ENCODE measurements around the gene PRPH.
A peak's percentile ranks its signal among the peaks of the same experiment; 100 is the strongest.
"Not testable (repeated sequence)": the region's sequence is repeated elsewhere in the genome, so short reads cannot be mapped to it uniquely, and the experiment has no call there.

Gene PRPH

DNA sequence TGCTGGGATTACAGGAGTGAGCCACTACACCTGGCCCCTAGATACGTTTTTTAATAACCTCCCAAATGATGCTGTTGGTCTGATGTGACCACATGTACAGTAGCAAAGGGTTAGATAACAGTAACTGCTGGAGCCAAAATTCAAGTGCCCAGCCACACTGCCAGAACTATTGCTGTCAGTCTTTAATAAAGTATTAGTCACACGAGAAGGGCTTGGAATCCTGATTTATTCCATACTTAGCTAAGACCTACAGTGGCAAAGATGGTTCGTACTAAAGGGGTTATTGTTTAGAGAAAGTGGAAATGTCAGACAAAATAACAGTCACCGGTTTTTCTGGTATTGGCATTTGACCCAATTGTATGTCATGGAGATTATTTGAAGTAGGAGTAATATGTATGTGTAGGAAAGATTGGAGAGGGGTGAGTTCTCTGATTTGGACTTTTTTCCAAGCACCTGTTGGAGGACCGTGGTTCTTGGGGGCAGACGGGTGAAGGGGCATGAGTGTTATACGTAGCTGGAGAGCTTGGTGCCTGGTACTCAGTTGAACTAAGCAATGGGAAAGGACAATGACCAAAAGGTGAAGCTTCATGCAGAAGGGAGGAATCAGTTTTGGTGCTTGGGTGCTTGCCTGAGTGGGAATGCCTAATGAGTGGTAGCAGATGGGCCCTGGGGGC is 20.4 kb upstream of the PRPH start:
- no peak for DNase-seq (ENCODE audit: low read depth, low spot score)
- H3K27ac ChIP-seq: no peak overlapping the region

DNA sequence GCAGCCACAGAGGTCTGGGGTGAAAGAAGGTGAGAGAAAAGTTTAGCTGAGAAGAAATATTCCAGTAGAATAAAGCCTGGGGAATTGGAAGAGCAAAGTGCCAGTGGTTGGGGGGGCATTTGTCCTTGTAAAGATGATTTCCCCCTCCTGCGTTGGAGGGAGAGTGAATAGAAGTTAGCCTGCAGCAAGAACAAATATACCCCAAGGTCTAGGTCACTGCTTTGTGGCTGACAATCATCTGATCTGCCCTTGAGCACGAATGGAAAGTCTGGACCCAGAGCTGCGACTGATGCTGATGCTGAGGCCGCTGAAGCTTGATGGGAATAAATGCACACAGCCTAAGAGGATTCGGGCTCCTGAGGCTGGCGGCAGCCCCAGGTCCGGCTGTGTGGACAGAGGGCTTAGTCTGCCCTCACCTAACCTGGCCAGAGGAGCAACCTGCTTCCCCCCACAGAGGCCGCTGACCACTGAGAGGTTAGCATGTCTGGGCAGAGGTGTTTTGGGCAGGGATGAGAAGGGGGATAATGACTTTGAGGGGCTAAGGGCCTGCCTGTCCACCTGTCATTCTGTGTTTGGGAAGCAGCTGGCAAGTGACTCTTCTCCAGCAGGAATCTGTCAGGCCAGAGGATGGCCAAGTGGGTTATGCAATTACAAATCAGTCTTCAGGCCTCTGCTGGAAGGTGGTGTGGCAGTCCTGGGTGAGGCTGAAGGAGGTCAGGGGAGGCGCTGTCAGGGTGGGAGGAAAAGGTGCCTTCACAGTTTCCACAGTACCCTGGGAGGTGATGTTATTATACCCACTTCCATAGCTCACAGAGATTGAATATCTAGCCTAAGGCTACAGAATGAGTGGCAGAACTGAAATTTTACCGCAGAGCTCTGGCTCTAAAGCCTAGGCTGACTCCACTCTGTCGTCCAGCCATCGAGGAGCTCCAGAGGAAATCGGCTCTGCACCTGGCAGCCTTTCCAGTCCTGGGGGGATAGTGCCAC is 18.4 kb upstream of the PRPH start:
- no peak for DNase-seq (ENCODE audit: low read depth, low spot score)
- H3K27ac ChIP-seq: peak overlapping the region; percentile 2

DNA sequence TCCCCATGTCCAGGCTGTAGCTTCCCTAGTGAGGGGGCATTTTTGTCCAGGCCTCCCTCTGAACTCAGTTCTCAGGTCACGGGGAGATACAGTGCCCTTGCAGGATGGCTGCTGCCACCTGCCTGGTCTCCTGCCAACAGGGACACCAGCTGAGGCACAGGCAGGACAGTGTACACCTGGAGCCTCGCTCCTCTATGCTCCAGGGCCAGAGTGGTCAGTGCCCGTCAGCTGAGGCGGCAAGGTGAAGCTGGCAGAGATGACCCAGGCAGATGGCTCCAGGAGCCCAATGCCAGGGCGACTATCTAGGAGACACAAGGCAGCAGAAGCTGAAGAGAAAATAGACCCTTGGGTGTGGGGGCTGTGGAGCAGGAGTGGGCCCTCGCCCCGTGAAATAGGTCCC is 17.5 kb upstream of the PRPH start:
- DNase-seq (ENCODE audit: low read depth, low spot score): no peak
- no peak overlapping the region for H3K27ac ChIP-seq

DNA sequence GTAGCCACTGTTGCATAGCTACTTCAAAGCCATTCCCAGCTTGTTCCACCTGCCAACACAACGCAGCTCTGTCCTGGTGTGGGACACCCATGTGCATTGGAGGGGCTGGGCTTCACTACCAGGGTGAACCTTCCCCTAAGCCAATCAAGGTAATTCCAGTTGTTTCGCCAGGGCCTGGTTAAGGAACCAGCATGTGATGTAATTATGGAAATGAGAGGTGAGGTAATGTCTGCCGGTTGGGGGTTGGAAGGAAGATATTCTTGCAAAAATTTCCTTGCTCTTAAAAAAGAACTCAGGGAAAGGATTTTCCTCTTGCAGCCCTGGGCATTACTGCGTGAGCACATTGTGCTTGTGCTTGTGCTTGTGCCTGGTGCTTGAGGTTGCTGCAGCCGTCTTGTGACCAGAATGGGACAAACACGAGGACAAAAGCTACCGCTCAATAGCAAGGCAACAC is 15.2 kb upstream of the PRPH start:
- no peak for DNase-seq (ENCODE audit: low read depth, low spot score)
- H3K27ac ChIP-seq: no peak overlapping the region

DNA sequence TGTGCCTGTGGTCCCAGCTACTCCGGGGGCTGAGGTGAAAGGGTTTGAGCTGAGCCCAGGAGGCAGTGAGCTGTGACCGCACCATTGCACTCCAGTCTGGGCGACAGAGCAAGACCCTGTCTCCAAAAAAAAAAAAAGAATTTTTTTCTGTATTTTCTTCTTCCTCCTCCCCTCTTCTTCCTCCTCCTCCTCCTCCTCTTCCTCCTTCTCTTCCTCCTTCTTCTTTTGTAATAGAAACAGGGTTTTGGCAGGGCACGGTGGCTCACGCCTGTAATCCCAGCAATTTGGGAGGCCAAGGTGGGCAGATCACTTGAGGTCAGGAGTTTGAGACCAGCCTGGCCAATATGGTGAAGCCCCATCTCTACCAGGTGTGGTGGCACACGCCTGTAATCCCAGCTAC is 14.4 kb upstream of the PRPH start:
- DNase-seq (ENCODE audit: low read depth, low spot score); H3K27ac ChIP-seq: not testable (repeated sequence)

DNA sequence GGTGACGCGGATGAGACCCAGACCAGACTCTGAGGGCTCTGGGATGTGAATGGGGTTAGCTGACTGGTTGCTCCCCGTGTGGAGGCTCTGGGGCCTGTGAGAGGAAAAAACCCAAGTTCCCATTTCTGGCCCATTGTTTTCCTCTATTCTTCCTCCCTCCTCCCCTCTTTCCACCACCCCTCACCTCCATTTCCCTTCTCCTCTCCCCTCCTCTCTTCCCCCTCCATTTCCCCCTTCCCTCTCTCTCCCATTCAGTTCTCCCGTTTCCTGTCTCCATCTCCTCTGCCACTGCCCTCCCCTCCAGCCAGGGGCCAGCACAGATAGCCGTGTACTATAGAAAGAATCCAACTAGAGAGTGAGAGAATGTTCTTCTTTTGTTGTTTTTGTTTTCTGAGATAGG is 12.6 kb upstream of the PRPH start:
- H3K27ac ChIP-seq: no peak overlapping the region
- DNase-seq (ENCODE audit: low read depth, low spot score): no peak

DNA sequence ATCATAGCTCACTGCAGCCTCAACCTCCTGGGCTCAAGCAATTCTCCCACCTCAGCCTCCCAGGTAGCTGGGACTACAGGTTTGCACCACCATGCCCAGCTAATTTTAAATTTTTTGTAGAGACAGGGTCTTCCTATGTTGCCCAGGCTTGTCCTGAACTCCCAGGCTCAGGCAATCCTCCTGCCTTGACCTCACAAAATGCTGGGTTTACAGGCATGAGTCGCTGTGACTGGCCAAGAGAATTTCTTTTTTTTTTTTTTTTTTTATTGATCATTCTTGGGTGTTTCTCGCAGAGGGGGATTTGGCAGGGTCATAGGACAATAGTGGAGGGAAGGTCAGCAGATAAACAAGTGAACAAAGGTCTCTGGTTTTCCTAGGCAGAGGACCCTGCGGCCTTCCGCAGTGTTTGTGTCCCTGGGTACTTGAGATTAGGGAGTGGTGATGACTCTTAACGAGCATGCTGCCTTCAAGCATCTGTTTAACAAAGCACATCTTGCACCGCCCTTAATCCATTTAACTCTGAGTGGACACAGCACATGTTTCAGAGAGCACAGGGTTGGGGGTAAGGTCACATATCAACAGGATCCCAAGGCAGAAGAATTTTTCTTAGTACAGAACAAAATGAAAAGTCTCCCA is 12.1 kb upstream of the PRPH start:
- DNase-seq (ENCODE audit: low read depth, low spot score): not testable (repeated sequence)

DNA sequence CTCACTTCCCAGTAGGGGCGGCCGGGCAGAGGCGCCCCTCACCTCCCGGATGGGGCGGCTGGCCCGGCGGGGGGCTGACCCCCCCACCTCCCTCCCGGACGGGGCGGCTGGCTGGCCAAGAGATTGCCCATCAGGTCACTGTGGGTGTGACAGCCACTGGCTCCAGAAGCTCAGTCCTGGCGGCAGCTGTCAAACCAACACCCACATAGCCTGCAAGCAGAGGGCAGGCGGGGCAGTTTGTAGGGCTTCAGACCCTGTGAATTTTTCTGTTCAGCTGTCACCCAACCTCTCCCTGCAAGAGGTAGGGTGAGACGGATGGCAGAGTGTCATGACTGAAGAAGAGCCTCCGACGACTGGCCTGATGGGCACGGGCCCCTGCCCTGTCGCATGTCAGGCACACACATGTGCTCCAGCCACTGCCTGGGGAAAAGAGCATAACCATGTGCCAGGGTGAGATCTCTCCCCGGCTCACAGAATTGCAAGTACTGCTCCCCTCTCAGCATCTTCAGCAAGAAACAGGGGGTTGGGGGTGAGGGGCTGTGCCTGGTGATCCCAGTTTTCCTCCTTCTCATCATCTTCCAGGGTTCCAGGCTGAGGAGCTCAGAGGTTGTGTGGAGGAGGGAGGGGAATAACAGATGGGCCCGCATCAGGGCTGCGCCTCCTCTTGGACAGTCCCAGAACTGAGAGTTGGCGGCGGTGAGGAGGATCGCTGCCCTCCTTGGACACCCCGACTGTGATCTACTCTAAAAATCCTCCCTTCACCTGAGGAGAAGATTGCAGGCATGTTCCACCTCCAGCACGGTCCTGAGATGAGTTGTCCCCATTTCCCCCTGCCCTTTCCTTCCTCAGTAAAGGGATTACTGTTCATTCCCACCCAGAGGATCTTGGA is 11.2 kb upstream of the PRPH start:
- no peak overlapping the region for H3K27ac ChIP-seq
- DNase-seq (ENCODE audit: low read depth, low spot score): no peak

More for the DNA sequence above, 12.1 kb upstream of the PRPH start:
- not testable (repeated sequence) for H3K27ac ChIP-seq

DNA sequence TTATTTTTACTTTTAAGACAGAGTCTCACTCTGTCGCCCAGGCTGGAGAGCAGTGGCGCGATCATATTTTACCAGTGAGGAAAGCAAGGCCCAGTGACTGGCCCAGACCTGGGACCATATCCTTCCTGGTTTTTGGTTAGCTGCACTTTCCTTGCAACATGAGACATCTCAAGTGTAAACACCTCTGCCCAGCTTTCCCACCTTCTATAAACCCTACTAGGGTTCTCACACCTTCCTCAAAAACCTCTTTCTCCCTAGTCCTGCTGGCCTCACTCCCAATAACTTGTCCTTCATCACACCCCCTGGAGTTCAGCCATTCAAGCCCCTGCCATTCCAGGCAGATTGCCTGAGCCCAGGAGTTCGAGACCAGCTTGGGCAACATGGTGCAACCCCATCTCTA is 10.3 kb upstream of the PRPH start:
- no peak for DNase-seq (ENCODE audit: low read depth, low spot score)
- no peak overlapping the region for H3K27ac ChIP-seq

DNA sequence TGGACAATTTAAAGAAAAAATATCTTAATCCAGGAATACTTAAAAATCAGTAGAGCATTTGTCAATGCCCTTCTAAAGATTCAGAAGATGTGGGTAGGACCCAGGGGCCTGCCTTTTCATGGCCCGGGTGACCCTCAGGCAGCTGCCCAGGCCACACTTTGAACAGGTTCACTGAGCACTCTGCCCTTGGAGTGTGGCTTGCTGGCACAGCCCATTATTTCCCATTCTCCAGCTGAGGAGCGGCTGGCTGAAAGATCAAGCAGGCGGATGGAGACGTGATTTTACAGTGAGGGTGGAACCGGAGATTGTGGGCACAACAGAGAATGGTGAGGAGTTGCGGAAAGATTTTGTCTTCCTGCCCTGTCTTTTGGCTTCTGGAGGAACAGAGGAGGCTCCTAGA is 7.1 kb upstream of the PRPH start:
- DNase-seq (ENCODE audit: low read depth, low spot score): no peak
- no peak overlapping the region for H3K27ac ChIP-seq

DNA sequence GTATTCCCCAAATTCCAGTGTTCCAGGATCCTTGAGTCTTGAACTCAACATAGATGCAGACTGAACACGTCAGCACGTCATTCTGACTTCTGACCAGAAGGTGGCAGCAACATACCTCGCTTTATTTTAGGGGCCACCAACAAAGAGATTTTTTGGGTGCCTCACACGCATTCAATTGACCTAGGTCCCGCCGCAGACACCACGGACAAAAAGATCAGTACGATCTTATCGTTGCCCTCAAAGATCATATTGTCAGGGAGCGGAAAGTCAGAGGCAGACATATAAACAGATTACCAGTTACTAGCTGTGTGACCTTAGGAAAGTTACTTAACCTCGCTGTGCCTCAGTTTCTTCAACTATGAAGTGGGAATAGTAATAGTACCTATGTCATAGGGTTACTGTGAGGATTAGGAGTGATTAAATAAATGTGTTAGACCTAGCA is 6.5 kb upstream of the PRPH start:
- no peak overlapping the region for H3K27ac ChIP-seq
- DNase-seq (ENCODE audit: low read depth, low spot score): no peak

DNA sequence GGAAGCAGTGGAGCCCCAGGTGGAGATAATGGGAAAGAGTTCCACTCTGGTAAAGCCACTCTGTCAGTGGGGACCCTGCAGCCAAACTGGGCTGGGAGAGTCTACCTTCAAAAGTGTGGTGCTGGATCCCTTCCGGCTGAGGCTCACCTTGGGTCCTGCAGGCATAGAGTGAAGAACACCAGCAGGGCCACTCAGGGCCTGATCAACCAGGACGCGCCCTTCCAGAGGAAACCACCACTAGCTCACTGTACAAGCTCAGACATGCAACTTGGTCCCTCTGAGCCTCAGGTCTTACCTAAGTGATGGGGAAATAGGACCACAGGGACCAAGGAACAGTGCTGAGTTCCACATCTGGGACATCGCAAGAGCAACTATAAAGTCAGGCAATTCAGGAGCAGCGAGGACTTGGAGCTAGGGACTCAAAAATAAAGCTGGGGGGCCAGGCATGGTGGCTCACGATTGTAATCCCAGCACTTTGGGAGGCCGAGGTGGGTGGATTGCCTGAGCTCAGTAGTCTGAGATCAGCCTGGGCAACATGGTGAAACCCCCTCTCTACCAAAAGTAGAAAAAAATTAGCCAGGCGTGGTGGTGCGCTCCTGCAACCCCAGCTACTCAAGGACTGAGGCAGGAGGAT is 5.9 kb upstream of the PRPH start:
- peak; percentile 39 for DNase-seq (ENCODE audit: low read depth, low spot score)
- H3K27ac ChIP-seq: no peak overlapping the region

DNA sequence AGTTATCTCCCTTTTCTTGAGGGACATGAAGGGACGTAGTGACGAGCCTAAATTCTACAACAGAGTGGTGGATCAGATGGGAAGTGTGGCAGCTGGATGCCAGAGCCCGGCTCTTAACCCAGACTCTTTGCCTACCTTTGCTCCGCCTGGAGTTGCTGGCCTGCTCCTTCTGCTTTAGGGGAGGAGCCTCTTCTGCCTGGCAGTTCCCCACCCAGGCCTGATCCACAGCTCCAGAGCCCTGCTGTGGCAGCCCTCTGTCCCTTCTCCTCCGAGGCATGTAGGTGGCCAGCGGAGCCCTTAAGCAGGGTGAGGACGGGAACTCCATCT is 2.3 kb upstream of the PRPH start:
- H3K27ac ChIP-seq: no peak overlapping the region

DNA sequence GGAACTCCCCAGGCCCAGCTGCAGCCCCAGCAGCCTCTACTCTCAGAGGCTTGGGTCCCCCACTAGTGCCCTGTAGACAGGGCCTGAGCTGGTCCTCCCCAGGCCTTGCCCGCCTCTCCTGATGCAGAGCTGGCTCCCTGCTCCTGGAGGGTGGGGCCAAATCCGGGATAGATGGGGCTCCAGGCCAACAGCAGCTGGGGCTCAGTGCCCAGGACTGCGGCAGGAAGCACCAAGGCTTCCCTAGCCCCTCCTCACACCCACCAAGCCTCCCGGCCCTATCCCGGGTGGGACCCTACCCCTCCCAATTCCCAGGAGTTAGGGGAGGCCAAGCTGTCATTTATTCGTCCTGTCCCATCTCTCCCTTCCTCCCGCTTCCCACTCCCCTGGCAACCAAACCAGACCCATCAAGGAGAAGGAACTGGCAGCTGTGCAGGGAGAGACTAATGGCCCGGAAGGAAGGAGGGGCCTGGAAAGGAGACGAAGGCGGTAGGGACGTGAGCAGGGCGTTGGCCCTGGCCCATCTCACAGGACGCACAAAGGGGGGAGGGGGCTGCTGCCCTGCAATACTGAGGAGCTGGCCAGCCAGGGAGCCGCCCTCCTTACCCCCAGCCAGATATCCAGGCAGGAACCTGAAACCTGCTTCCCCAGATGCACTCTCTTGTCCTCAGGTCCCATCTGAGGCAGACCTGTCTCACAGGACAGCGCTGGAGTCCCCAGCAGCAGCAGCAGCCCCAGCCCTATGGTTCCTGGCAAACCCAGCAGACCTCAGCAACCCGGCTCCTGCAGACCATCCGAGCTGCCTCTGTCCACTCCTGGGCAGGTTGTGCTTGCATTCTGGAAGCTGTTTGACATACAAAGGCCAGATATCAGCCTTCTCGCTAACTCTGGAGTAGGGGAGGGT is 1.6 kb upstream of the PRPH start:
- no peak overlapping the region for H3K27ac ChIP-seq
- DNase-seq (ENCODE audit: low read depth, low spot score): no peak

More for the DNA sequence above, 2.3 kb upstream of the PRPH start:
- DNase-seq (ENCODE audit: low read depth, low spot score): no peak

DNA sequence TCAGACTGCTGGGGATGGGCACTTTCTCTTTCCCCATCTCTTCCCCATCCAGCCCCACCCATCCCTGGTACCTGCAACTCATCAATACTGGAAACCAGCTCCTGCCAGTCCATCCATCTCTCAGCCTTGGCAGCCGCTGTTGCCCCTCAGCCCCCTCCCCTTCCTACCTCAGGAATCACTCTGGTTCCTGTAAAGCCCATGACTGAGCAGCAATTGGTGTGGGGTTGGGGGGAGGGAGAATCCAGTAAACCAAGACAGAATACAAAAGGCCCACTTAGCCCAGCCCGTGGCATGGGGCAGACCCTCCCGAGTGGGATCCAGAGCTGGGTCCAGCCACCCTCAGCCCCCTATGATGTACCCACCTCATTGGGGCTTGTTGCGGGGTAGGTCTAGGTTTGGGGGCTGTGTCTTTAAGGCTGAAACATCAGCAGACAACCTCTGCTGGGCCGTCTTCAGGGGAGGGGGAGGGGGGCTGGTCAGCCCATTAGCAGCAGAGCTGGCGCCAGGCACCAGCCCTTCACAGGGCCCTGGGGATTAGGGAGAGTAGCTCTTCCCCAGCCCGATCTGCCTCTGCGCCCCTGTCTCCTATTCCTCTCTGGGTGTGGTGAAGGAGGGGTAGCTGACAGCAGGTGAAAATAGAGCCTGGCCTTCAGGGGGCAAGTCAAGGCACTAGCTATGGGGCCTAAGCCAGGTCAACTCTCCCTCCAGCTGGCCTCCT is 702 bp upstream of the PRPH start:
- no peak overlapping the region for H3K27ac ChIP-seq
- no peak for DNase-seq (ENCODE audit: low read depth, low spot score)

DNA sequence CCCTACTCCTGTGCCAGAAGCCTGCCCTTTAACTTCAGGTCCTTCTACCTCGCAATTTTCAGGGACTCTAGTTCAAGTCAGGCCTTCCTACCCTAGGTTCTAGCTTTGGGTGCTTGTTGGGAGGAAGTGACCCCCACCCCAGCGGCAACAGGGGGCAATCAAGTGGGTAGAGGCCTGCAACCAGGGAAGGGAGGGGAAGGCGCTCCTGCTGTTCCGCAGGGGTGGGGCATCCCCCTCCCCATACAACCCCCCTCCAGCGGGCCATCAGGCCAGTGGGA is 204 bp upstream of the PRPH start:
- DNase-seq (ENCODE audit: low read depth, low spot score): no peak
- no peak overlapping the region for H3K27ac ChIP-seq

DNA sequence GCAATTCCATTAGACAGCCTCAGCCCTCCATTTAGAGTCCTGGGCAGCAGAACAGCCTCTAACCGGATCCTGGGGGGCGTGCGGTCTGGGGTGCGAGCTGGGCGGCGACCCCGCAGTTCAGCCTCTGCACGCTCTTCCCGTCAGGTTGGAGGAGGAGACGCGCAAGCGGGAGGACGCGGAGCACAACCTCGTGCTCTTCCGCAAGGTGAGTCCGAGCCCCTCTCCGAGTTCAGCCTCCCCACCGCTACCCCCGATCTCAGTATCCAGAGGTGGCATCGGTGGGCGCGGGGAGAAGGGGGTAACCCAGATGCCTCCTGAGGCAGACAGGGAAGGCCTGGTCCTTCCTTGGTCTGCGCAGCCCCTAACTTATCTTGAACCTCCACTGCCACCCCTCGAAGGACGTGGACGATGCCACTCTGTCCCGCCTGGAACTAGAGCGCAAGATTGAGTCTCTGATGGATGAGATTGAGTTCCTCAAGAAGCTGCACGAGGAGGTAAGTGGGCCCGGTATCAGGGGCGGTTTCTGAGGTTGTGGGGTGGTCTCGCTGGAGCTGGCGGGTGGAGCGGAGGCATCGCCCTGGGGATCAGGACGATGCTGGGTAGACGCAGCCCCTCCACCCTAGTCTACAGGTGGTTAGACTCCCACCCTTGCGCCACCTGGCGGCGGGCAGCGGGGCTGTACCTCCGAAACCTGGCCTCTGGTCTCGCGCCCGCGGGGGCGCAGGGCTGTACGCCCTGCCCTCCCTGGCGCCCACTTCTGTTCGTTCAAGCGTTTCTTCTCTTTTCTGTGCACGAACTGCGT is 1.3 kb downstream of the PRPH start:
- no peak overlapping the region for H3K27ac ChIP-seq
- no peak for DNase-seq (ENCODE audit: low read depth, low spot score)
